Activated B cell treated with CpG ODN at 0.5 μM for 24 hours (primary cell): ENCODE data around the gene MLIP. TPM values are rescaled to one million over a fixed set of nuclear protein-coding genes. Genes with fewer than 3 reads are reported as not detected.

Experiments used
- ATAC-seq: fragments of 200-7000 bp; cut with Tn5 transposase; one replicate; pipeline ENCODE4 v1.10.0; 2021; ENCODE audit warnings: low read depth, mild to moderate bottlenecking, moderate library complexity
- CTCF ChIA-PET: fragments of 350-600 bp; sonication (Branson Sonifier 250); formaldehyde crosslinking; loops from one replicate; lab custom pipeline; 2021; ENCODE audit warnings: antibody characterized with exemption; lab: Charles Lee
- POLR2A ChIA-PET: fragments of 350-600 bp; sonication (Branson Sonifier 250); formaldehyde crosslinking; loops from one replicate; lab custom pipeline; 2021; ENCODE audit warnings: antibody characterized with exemption; lab: Charles Lee
- DNase-seq: peaks from one replicate; pipeline ENCODE4 v3.0.0; 2022
- H3K27ac Mint-ChIP-seq: one replicate; pipeline ENCODE4 v1.8.0; 2020; ENCODE audit warnings: mixed read lengths
- H3K27me3 Mint-ChIP-seq: one replicate; pipeline ENCODE4 v1.8.0; 2021; ENCODE audit warnings: mixed read lengths
- H3K36me3 Mint-ChIP-seq: one replicate; pipeline ENCODE4 v1.8.0; 2021; ENCODE audit warnings: low read depth, mixed read lengths
- H3K4me1 Mint-ChIP-seq: one replicate; pipeline ENCODE4 v1.8.0; 2021; ENCODE audit warnings: mixed read lengths
- H3K4me3 Mint-ChIP-seq: one replicate; pipeline ENCODE4 v1.8.0; 2020; ENCODE audit warnings: mild to moderate bottlenecking, mixed read lengths
- H3K9me3 Mint-ChIP-seq: one replicate; pipeline ENCODE4 v1.8.0; 2020; ENCODE audit warnings: mixed read lengths
- CTCF ChIP-seq: fragments of 200-600 bp; IDR thresholded peaks from one replicate; pipeline ENCODE4 v1.8.0; 2022; ENCODE audit warnings: antibody characterized with exemption, mild to moderate bottlenecking
- intact Hi-C: fragments of 100-400 bp; cut with micrococcal nuclease; formaldehyde crosslinking; loops from one replicate; pipeline ENCODE4 v1.15.1; 2024
- total RNA-seq: library from RNA; stranded (reverse); gene quantifications from 2 replicates; pipeline ENCODE4 v1.2.3, GENCODE V29; 2022

Gene MLIP
- total RNA-seq, 1 donor from 2014 or later = not detected

GRCh38 chr6:54262499-54262898 lies 151.3 kb downstream of the MLIP start:
- TF ChIP-seq CTCF = no peak
- intact Hi-C loops = no loop called here
- Mint-ChIP-seq H3K4me1 (no peaks in the 10 kb centered on the region), H3K36me3 (no peaks in the 10 kb centered on the region), H3K4me3 (no peak overlapping the region), H3K27ac (no peak overlapping the region), H3K9me3 (no peaks in the 10 kb centered on the region), H3K27me3 (peaks cover 2% of the 10 kb centered on the region)
- CTCF ChIA-PET = no interaction called here
- ATAC-seq (no peak), DNase-seq (no peak)
- POLR2A ChIA-PET = no interaction called here

DNA sequence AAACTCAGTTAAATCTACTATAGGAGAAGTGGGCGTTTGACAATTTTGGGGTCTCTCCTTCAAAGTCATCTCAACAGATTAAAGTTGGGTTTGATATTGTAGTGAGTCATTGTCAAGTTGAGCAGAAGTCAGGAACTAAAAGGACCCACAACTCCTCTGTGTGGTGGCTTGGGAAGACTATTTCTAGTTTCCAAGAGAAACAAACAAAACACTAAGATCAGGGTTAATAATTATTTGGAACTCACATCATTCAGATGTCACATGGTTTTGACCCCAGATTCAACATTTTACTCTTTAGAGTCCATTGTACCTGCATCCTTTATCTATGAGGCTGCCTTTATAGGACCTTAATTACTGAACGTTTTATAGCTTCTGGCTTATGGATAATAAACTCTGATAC lies 151.7 kb downstream of the MLIP start:
- ChIA-PET CTCF (no interaction called here), POLR2A (no interaction called here)
- Mint-ChIP-seq H3K36me3 (no peaks in the 10 kb centered on the region), H3K4me1 (no peaks in the 10 kb centered on the region), H3K27ac (no peak overlapping the region), H3K27me3 (peaks cover 2% of the 10 kb centered on the region), H3K9me3 (no peaks in the 10 kb centered on the region), H3K4me3 (no peak overlapping the region)
- DNase-seq (no peak), ATAC-seq (no peak)
- intact Hi-C loops = no loop called here
- TF ChIP-seq CTCF = no peak

- DNase-seq = no peak
- H3K27ac Mint-ChIP-seq = no peak overlapping the region
- no peak overlapping the region for H3K4me3 Mint-ChIP-seq
- TF ChIP-seq CTCF = no peak
- no peaks in the 10 kb centered on the region for H3K4me1 Mint-ChIP-seq
- H3K36me3 Mint-ChIP-seq = no peaks in the 10 kb centered on the region
- H3K27me3 Mint-ChIP-seq = peaks cover 2% of the 10 kb centered on the region
- ChIA-PET CTCF (no interaction called here), POLR2A (no interaction called here)
- intact Hi-C loops = no loop called here
- H3K9me3 Mint-ChIP-seq = no peaks in the 10 kb centered on the region
- no peak for ATAC-seq
Measured at GRCh38 chr6:54264581-54265272, 153.5 kb downstream of the MLIP start.

- H3K9me3 Mint-ChIP-seq = no peaks in the 10 kb centered on the region
- no peak overlapping the region for H3K4me3 Mint-ChIP-seq
- no peak for ATAC-seq
- DNase-seq = no peak
- POLR2A ChIA-PET = no interaction called here
- CTCF ChIA-PET = no interaction called here
- TF ChIP-seq CTCF = no peak
- no peak overlapping the region for H3K27ac Mint-ChIP-seq
- H3K27me3 Mint-ChIP-seq = peaks cover 2% of the 10 kb centered on the region
- no peaks in the 10 kb centered on the region for H3K4me1 Mint-ChIP-seq
- intact Hi-C loops = no loop called here
- H3K36me3 Mint-ChIP-seq = no peaks in the 10 kb centered on the region
Measured at GRCh38 chr6:54266400-54266923, 155.2 kb downstream of the MLIP start.

- no peaks in the 10 kb centered on the region for H3K9me3 Mint-ChIP-seq
- intact Hi-C loops = no loop called here
- ChIA-PET CTCF (no interaction called here), POLR2A (no interaction called here)
- ATAC-seq (no peak), DNase-seq (no peak)
- H3K4me3 Mint-ChIP-seq = no peak overlapping the region
- H3K4me1 Mint-ChIP-seq = no peaks in the 10 kb centered on the region
- no peaks in the 10 kb centered on the region for H3K36me3 Mint-ChIP-seq
- TF ChIP-seq CTCF = no peak
- H3K27me3 Mint-ChIP-seq = peaks cover 2% of the 10 kb centered on the region
- H3K27ac Mint-ChIP-seq = no peak overlapping the region
Measured at GRCh38 chr6:54267798-54268197, 156.6 kb downstream of the MLIP start.
